HepG2 (cell line): ENCODE data around the gene SP6. TPM values are rescaled to one million over a fixed set of nuclear protein-coding genes. Genes with fewer than 3 reads are reported as not detected.

ENCODE experiments used
- ARHGAP35 ChIP-seq: sonication (generic); formaldehyde crosslinking; IDR thresholded peaks from 2 replicates; pipeline ENCODE4 v1.9.0; 2022; ENCODE audit warnings: mild to moderate bottlenecking, inconsistent platforms, moderate library complexity, missing genetic modification reagents, borderline replicate concordance
- CHCHD3 ChIP-seq: sonication (generic); formaldehyde crosslinking; IDR thresholded peaks from 2 replicates; pipeline ENCODE4 v1.8.0; 2022; ENCODE audit warnings: mild to moderate bottlenecking, missing genetic modification reagents, moderate library complexity
- EHMT2 ChIP-seq: fragments of 200-600 bp; sonication (generic); IDR thresholded peaks from 2 replicates; pipeline ENCODE4 v1.7.0; 2017; ENCODE audit warnings: antibody characterized with exemption, low read depth, low read length, borderline replicate concordance
- EP300 ChIP-seq, 3 experiments: sonication (generic) in 1 of 3; formaldehyde crosslinking in 1 of 3; IDR thresholded peaks; 2 replicates each; pipeline versions ENCODE4 v1.5.1 to v1.6.1; 2011 to 2020; ENCODE audit warnings: low read depth in 2 of 3, low read length in 2 of 3, borderline replicate concordance in 1 of 3, improper control_type of control experiment in 1 of 3, mild to moderate bottlenecking in 1 of 3, missing genetic modification reagents in 1 of 3, moderate library complexity in 1 of 3
- PRPF4 ChIP-seq: fragments of 200-400 bp; formaldehyde crosslinking; IDR thresholded peaks from 2 replicates; pipeline ENCODE4 v1.6.1; 2016; ENCODE audit warnings: low read length, low read depth; ENCODE audit not compliant: poor library complexity, severe bottlenecking
- SIX1 ChIP-seq: sonication (generic); formaldehyde crosslinking; IDR thresholded peaks from 2 replicates; pipeline ENCODE4 v1.4.0; 2020; ENCODE audit warnings: missing genetic modification reagents, borderline replicate concordance
- SMAD9 ChIP-seq: sonication (generic); formaldehyde crosslinking; IDR thresholded peaks from 2 replicates; pipeline ENCODE4 v1.5.1; 2020; ENCODE audit warnings: mild to moderate bottlenecking, missing genetic modification reagents
- SMARCE1 ChIP-seq: fragments of 450-650 bp; IDR thresholded peaks from 2 replicates; pipeline ENCODE4 v1.6.1; 2017; ENCODE audit warnings: borderline replicate concordance
- SOX5 ChIP-seq: IDR thresholded peaks from 2 replicates; pipeline ENCODE4 v1.6.1; 2016; ENCODE audit warnings: borderline replicate concordance
- SOX6 ChIP-seq, 2 experiments: fragments of 450-650 bp in 1 of 2; sonication (generic) in 1 of 2; formaldehyde crosslinking in 1 of 2; IDR thresholded peaks; 2 replicates each; pipeline versions ENCODE4 v1.4.0 to v1.6.1; 2017 to 2020; ENCODE audit warnings: antibody characterized with exemption in 1 of 2, mild to moderate bottlenecking in 1 of 2, missing genetic modification reagents in 1 of 2
- SRSF4 ChIP-seq: fragments of 200-400 bp; formaldehyde crosslinking; IDR thresholded peaks from one replicate; pipeline ENCODE4 v1.6.1; 2018; ENCODE audit warnings: mild to moderate bottlenecking, low read depth, low read length, moderate library complexity; ENCODE audit not compliant: poor library complexity, severe bottlenecking
- TCF7L2 ChIP-seq: IDR thresholded peaks from 2 replicates; pipeline ENCODE4 v1.6.1; 2011; ENCODE audit warnings: mild to moderate bottlenecking, low read depth, low read length, moderate library complexity
- ZBTB38 ChIP-seq: sonication (generic); formaldehyde crosslinking; IDR thresholded peaks from 2 replicates; pipeline ENCODE4 v1.5.1; 2020; ENCODE audit warnings: mild to moderate bottlenecking, missing genetic modification reagents
- ZNF30 ChIP-seq: sonication (generic); formaldehyde crosslinking; IDR thresholded peaks from 2 replicates; pipeline ENCODE4 v1.5.0; 2020; ENCODE audit warnings: mild to moderate bottlenecking, missing genetic modification reagents
- ZNF510 ChIP-seq: sonication (generic); formaldehyde crosslinking; IDR thresholded peaks from 2 replicates; pipeline ENCODE4 v1.4.0; 2020; ENCODE audit warnings: low read depth, mild to moderate bottlenecking, missing genetic modification reagents
- ZNF879 ChIP-seq: sonication (generic); formaldehyde crosslinking; IDR thresholded peaks from 2 replicates; pipeline ENCODE4 v1.8.1; 2023; ENCODE audit warnings: missing genetic modification reagents
- polyA plus RNA-seq, 8 experiments: library from polyadenylated mRNA; depleted of rRNA in 3 of 8; stranded (reverse) in 7 of 8; unstranded in 1 of 8; fragments of >200 nt; fragmentation: Illumina TruSeq in 4 of 8; extraction: Trizol in 4 of 8; gene quantifications; 2 replicates each; pipeline versions ENCODE4 v1.2.1 to v1.2.3, GENCODE V29; 2011 to 2016; ENCODE audit warnings: low read depth in 4 of 8, missing spikeins in 1 of 8, mixed read lengths in 1 of 8; ENCODE audit not compliant: insufficient read depth in 1 of 8
- total RNA-seq, 5 experiments: library from RNA; depleted of rRNA; stranded (reverse); fragments of >200 nt; fragmentation: Illumina TruSeq; extraction: Trizol; gene quantifications; 2 replicates each; pipeline ENCODE4 v1.2.3, GENCODE V29; 2016; ENCODE audit warnings: low read depth in 1 of 5
- TF ChIP-seq, protein P1 (sequence below): sonication (generic); formaldehyde crosslinking; IDR thresholded peaks from 2 replicates; pipeline ENCODE4 v1.4.0; 2020; ENCODE audit warnings: mild to moderate bottlenecking, missing genetic modification reagents, borderline replicate concordance
- TF ChIP-seq, protein P2 (sequence below): sonication (generic); formaldehyde crosslinking; IDR thresholded peaks from 2 replicates; pipeline ENCODE4 v1.4.0; 2020; ENCODE audit warnings: mild to moderate bottlenecking, low read depth, missing genetic modification reagents
- TF ChIP-seq, protein P3 (sequence below): sonication (generic); formaldehyde crosslinking; IDR thresholded peaks from 2 replicates; pipeline ENCODE4 v1.4.0; 2020; ENCODE audit warnings: mild to moderate bottlenecking, missing genetic modification reagents

SP6 gene
- total and polyA plus RNA-seq, 2 of the 13 experiments (the other 11 are each of a cell fraction or from before 2014, with no cell fraction given): 0.07 TPM

DNA sequence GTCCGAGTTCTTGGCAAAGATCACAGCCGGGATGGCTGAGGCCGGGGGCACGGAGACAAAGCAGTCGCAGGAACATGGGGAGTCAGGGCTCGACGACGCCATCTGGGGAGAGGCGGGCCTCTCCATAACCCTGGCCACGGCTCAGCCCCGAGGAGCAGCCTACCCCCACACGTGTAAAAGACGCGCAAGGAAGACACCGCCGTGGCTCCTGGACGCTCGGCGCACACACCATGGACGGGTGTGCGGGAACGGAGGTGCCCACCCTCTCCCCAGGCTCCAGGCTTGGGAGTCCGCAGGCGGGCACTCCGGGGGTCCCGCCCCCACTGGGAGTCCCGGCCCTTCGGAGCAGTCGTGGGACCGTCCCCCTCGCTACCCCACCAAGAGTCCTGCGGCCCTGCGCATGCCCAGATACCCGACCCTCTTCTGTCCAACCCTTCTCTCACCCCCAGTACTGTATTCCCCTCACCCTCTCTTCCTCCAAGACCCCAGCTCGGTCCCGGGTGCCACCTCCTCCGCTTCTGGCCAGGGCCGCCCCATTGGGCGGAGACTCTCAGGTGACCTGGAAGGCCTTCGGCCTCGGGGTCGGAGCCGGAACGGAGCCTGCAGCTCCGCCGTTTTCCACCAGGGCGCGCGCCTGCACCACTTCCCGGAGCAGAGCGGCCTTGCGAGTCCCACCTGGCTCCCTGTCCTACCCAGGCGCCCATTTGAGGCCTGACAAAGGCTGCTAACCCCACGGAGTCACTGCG is 10.0 kb downstream of the SP6 start, which contains the start of gene SCRN2 (continued):
- TF ChIP-seq, protein P1, sequence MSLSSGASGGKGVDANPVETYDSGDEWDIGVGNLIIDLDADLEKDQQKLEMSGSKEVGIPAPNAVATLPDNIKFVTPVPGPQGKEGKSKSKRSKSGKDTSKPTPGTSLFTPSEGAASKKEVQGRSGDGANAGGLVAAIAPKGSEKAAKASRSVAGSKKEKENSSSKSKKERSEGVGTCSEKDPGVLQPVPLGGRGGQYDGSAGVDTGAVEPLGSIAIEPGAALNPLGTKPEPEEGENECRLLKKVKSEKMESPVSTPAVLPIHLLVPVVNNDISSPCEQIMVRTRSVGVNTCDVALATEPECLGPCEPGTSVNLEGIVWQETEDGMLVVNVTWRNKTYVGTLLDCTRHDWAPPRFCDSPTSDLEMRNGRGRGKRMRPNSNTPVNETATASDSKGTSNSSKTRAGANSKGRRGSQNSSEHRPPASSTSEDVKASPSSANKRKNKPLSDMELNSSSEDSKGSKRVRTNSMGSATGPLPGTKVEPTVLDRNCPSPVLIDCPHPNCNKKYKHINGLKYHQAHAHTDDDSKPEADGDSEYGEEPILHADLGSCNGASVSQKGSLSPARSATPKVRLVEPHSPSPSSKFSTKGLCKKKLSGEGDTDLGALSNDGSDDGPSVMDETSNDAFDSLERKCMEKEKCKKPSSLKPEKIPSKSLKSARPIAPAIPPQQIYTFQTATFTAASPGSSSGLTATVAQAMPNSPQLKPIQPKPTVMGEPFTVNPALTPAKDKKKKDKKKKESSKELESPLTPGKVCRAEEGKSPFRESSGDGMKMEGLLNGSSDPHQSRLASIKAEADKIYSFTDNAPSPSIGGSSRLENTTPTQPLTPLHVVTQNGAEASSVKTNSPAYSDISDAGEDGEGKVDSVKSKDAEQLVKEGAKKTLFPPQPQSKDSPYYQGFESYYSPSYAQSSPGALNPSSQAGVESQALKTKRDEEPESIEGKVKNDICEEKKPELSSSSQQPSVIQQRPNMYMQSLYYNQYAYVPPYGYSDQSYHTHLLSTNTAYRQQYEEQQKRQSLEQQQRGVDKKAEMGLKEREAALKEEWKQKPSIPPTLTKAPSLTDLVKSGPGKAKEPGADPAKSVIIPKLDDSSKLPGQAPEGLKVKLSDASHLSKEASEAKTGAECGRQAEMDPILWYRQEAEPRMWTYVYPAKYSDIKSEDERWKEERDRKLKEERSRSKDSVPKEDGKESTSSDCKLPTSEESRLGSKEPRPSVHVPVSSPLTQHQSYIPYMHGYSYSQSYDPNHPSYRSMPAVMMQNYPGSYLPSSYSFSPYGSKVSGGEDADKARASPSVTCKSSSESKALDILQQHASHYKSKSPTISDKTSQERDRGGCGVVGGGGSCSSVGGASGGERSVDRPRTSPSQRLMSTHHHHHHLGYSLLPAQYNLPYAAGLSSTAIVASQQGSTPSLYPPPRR (CRISPR knock-in tag): no peak; the same call in 1 of the 2 replicates
- no peak; the same call in 1 of the 2 replicates for TF ChIP-seq SOX5 (CRISPR knock-in tag)
- TF ChIP-seq ZBTB38 (CRISPR knock-in tag): no peak
- TF ChIP-seq, protein P2, sequence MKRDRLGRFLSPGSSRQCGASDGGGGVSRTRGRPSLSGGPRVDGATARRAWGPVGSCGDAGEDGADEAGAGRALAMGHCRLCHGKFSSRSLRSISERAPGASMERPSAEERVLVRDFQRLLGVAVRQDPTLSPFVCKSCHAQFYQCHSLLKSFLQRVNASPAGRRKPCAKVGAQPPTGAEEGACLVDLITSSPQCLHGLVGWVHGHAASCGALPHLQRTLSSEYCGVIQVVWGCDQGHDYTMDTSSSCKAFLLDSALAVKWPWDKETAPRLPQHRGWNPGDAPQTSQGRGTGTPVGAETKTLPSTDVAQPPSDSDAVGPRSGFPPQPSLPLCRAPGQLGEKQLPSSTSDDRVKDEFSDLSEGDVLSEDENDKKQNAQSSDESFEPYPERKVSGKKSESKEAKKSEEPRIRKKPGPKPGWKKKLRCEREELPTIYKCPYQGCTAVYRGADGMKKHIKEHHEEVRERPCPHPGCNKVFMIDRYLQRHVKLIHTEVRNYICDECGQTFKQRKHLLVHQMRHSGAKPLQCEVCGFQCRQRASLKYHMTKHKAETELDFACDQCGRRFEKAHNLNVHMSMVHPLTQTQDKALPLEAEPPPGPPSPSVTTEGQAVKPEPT (CRISPR knock-in tag): no peak; the same call in 1 of the 2 replicates
- 0 out of 4 replicates have a peak, but pooled peaks of 1 of the 2 experiments have one; percentile 15 for TF ChIP-seq EP300 (IDR thresholded peaks at IDR 0.05; ENCODE audit: low read depth in 2 of 2, low read length in 2 of 2)
- TF ChIP-seq EP300 (CRISPR knock-in tag; IDR thresholded peaks at IDR 0.05; ENCODE audit: borderline replicate concordance): no peak
- TF ChIP-seq SMAD9 (CRISPR knock-in tag): peak; percentile 71; the same call in 1 of the 2 replicates
- no peak for TF ChIP-seq EHMT2
- TF ChIP-seq, protein P3, sequence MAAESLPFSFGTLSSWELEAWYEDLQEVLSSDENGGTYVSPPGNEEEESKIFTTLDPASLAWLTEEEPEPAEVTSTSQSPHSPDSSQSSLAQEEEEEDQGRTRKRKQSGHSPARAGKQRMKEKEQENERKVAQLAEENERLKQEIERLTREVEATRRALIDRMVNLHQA (CRISPR knock-in tag): no peak; the same call in 1 of the 2 replicates
- no peak for TF ChIP-seq SRSF4
- no peak for TF ChIP-seq TCF7L2
- TF ChIP-seq ZNF30 (CRISPR knock-in tag): peak; percentile 91; the same call in 1 of the 2 replicates
- TF ChIP-seq CHCHD3 (CRISPR knock-in tag): 0 out of 2 replicates have a peak, but pooled peaks have one; percentile 31
- TF ChIP-seq ARHGAP35 (CRISPR knock-in tag): no peak; the same call in none of the 2 replicates
- TF ChIP-seq SMARCE1: no peak
- peak; percentile 59; the same call in 1 of the 2 replicates for TF ChIP-seq ZNF510
- no peak for TF ChIP-seq SIX1 (CRISPR knock-in tag)
- no peak for TF ChIP-seq SOX6 (IDR thresholded peaks at IDR 0.05)
- TF ChIP-seq SOX6 (CRISPR knock-in tag; IDR thresholded peaks at IDR 0.05): peak; percentile 65
- TF ChIP-seq PRPF4: no peak
- TF ChIP-seq ZNF879: no peak; the same call in 1 of the 2 replicates
